ENCODE measurements around the gene GJC2.
"Not testable (repeated sequence)": the region's sequence is repeated elsewhere in the genome, so short reads cannot be mapped to it uniquely, and the experiment has no call there.

Gene GJC2

DNA sequence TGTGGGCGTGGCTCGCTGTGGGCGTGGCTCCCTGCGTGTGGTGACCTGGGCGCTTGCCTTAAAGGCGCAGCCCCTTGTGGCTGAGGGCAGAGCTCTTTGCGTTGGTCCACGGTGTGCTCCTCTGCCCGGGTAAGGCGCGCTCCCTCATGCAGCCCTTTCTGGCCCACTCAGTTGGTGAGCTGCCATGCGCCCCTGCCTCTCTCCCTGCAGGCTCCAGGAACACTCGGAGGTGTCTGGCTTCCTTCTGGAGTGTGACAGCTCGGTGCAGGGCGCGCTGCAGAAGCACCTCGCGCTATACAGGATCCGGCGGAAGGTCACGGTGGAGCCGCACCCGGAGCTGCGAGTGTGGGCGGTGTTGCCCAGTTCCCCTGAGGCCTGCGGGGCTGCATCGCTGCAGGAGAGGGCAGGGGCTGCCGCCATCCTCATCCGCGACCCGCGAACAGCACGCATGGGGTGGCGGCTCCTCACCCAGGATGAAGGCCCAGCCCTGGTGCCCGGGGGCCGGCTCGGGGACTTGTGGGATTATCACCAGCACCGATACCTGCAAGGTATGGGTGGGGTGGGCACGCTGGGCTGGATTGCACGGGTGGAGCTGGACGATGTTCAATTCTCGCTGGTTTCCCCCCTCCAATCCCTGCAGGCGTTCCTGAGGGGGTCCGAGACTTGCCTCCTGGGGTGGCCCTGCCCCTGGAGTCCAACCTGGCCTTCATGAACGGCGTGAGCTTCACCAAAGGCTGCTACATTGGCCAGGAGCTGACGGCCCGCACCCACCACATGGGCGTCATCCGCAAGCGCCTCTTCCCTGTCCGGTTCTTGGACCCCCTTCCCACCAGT lies 25.0 kb downstream of the GJC2 start:
- no peak for DNase-seq

DNA sequence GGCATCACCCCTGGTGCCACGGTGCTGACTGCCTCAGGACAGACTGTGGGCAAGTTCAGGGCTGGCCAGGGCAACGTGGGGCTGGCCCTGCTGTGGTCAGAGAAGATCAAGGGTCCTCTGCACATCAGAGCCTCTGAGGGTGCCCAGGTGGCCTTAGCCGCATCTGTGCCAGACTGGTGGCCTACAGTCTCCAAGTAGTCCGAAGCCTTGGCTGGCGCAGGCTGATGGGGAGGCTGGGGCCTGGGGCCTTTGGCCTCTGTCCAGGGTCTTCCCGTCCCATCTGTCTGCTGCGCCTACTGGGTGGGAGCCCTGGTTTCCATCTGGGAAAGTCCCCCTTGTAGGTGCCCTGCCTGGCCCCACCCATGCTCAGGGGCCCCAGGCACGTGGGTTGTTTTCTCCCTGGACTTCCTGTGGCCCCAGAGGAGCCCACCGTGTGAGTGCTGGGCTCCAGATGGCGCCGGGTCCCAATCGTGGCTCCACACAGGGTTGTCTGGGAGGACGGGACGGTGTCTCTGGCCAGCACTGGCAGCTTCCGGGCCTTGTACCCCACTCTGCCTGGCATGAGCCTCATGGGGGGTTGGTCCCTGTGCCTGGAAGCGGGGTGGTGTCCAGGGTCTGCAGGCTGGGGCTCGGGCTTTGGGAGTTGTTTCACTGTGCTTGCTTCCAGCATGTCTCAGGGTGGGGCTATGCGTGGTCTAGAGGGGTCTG lies 25.7 kb downstream of the GJC2 start:
- DNase-seq, result no peak

DNA sequence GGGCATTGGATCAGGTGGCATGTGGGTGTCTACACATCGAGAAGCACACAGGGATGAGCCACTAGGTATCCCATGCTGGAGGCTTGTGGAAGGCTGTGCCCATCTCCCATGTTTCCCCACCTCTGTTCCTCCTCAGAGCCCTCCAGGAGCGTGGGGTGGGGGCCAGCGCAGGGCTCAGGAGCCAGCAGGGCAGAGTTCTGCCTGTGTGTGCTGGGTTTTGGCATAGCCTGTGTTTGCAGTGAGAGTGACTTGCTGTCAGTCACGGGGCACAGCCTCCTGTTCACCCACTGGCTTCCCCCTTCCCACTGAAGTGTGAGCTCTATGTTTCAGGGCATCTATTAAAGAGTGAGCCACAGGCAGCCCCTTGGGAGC lies 26.3 kb downstream of the GJC2 start:
- no peak for DNase-seq

DNA sequence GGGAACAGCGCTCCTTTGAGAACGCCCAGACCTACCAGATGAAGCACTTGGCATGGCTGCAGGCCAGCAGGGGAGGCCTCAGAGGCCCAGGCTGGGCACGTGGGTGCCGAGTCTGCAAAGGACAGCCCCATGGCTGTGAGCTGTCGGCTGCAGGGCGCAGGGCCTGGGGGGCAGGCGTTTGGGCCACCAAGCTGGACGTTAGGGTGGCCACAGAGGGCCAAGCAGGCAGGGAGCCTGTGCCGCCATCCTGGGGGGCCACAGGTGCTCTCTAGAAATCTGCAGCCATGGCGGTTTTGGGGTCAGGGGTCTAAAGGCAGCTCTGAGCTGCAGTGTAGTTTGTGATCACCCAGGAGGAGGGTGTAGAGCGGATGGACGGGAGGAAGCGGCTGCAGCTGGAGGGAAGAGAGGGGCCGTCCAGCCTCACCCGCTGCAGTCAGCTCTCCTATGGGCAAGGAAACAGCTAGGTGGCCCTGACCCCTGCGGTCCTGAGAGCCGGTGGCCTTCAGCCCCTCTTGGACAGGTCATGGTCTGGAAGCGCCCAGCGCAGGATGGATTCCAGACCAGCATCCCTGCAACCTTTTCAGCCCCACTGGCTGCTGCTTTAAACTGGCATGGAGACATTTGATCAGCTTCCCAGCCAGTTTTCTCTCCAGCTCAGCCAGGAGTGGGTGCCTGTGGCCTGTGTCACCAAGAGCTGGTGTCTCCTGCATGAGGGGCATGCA lies 26.9 kb downstream of the GJC2 start:
- DNase-seq, result no peak

DNA sequence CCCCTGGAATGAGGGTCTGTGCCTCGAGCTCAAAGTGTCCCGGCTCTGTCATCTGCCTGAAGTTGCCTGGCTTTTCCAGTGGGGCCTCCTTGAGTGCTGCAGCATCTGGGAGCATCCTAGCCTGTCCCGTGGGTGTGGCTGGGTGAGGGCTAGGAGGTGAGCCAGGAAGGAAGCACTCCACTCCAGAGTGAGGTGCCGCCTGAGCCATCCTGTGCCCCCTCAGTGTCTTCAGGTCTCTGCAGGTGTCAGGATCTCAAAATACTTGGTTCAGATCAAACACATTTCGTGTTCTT lies 27.4 kb downstream of the GJC2 start:
- DNase-seq, result no peak

DNA sequence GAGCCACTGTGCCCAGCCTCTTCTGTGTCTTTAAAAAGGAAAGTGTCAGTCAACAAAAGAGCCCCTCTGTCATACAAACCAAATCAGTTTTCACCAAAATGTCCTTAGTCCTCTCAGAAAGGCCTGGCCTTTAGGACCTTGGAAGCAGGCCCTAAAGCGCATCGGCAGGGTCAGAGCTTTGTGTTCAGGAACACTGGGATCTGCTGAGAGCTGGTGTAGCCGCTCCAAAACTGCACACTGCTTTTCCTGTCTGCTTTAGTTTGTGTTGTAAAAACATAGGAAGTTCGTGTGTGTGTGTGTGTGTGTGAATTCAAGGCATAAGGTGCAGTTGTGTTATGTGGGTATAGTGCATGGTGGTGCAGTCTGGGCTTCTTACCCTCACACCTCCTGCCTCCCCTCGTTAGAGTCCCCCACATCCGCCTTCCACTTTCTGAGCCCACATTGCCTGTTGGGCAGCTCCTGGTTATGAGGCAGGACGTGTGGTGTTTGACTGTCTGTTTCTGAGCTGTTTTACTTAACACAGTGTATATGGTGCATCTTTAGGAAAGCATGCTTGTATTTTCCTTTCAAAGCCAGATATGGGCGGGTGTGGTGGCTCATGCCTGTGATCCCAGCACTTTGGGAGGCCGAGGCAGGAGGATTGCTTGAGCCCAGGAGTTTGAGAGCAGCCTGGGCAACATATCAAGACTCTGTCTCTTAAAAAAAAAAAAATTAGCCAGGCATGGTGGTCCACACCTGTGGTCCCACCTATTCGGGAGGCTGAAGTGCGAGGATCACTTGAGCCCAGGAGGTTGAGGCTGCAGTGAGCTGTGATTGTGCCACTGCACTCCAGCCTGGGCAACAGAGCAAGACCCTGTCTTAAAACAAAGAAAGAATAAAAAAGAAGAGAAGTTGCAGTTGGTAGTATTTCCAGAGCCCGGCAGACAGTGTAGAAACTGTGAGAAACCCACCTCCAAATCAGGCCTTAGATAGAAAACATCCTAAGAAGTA lies 28.3 kb downstream of the GJC2 start:
- DNase-seq, result no peak

DNA sequence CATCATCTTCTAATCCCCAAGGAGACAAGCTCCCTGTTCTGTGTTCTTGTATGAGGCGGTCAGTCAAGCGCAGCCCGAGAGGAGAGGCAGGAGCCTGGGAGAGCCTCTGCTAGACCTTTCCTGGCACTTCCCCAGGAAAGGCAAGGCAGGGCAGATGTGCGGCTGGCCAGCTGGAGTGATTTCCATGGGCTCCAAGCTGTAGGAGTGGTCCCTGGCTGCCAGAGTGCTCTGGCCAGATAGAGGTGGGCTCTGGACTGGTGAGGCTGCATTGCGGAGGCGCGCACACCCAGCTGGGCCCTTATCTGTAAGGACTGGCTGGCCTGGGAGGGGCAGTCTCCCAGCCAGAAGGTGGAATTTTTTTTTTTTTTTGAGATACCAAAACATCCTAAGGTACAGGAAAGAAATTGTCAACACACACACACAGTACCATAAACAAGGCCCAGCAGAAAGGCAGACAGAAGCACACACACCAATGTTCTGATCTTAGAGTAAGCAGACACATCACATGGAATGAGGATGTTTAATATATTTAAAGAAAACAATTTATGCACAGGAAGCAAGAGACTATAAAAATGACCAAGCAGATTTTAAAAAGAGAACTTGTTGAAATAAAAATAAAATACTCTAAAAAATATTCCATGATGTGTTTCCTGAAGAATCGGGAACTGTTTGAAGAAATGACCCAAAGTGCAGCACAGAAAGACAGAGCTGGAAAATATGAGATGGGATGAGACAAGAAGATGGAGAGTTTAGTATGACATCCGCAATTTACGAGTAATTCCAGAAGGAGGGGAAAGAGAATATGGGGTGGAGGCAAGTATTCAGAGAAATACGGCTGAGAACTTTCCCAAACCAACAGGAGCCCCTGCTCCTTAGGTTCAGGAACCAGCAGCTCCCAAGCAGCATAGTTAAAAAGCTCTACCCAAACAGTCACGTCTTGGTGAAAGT lies 29.3 kb downstream of the GJC2 start:
- DNase-seq, result no peak

DNA sequence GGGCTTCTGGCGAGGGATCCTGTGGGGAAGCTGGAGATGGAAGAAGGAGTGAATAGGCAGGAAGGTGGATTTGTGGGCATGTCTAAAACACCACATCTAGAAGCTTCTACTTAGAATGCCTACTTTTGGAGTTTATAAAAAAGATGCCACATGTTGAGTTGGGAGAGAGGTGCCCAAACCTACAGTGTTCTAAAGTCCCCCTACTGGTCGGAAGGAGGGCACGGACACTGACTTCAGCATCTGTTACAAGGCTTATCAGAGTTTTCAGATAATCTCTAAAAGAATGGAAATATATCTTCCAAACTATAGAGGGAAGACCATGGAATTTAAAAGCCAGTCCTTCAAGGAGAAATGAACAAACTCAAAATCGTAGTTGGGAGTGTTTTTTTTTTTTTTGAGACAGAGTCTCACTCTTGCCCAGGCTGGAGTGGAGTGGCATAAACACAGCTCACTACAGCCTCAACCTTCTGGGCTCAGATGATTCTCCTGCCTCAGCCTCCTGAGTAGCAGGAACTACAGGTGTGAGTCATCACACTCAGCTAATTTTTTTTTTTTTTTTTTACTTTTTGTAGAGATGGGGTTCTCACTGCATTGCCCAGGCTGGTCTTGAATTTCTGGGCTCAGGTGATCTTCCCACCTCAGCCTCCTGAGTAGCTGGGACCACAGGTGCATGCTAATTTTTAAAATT lies 30.7 kb downstream of the GJC2 start:
- DNase-seq, result no peak

DNA sequence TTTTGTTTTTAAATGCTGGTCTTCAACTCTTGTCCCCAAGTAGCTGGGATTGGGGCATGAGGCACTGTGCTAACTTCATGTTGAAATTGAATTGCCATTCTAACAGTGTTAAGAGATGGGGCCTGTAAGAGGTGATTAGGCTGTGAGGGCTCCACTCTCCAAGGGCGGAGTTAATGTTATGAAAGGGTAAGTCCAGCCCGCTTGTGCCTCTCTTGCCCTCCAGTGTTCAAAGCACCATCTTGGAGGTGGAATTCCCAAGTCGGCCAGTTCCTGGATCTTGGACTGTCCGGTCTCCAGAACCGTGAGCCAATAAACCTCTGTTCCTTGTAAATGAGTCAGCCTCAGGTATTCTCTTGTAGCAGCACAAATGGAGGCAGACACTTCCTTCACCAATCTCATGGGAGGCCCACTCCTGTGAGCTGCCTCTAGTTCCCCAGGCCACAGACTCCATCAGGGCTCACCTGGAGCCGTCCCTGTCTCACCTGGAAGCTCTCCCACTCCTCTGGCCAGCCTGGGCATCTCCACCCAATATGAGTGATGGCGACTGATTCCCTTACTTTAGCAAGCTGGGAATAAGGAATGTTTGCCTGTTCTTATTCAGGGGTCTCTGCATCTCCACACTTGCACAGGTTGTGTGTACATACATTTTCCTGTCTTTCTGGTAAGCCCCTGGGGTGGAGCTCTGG lies 31.4 kb downstream of the GJC2 start:
- DNase-seq, result no peak

DNA sequence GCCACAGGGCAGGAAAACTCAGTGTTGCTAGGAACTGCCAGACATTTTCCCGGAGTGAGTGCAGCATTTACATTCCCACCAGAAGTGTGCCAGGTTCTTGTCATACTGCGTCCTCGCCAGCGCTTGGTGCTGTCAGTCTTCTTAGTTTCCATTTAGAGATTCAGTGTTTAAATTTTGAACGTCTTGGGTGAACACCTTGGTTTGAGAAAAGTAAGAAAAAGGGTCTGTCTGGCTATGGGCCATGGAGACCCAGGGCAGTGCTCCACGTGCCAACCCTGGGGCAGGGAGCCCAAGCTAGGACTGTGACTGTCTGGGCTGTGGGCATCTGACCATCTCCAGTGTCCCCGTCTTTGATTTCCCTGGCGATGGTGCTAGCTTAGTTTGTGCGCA lies 31.9 kb downstream of the GJC2 start:
- DNase-seq, result no peak

DNA sequence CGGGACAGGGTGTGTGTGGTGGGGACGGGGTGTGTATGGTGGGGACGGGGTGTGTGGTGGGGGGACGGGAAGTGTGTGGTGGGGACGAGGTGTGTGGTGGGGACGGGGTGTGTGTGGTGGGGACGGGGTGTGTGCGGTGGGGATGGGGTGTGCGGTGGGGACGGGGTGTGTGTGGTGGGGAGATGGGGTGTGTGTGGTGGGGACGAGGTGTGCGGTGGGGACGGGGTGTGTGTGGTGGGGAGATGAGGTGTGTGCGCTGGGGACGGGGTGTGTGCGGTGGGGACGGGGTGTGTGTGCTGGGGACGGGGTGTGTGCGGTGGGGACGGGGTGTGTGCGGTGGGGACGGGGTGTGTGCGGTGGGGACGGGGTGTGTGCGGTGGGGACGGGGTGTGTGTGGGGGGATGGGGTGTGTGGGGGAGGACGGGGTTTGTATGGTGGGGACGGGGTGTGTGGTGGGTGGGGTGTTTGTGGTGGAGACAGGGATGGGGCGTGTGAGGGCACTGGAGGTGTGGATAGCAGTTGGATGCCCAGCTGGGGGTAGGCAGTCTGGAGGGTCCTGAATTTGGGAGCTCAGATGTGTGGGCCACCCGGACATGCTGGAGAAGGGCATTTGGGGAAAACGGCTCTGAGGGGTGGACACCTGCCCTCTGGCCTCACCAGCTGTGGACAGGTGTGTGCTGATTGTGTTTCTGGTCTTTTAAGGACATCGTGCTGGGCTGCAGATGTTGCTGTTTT lies 32.7 kb downstream of the GJC2 start:
- DNase-seq, result no peak

DNA sequence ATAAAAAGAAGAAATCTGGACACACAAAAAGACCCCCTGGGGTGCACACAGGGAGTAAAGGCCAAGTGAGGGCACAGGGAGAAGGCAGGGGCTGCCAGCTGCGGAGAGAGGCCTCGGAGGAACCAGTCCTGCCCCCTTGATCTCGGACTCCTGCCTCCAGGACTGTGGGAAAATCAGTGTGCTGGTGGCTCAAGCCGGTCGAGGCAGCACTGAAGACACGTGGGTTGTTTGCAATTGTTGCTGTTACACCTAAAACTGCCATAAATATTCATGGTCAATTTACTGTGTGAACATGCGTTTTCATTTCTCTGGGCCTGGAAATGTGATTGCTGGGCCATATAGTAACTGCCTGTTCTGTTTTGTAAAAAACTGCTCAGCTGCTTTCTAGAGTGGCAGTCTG lies 34.4 kb downstream of the GJC2 start:
- DNase-seq, result no peak

DNA sequence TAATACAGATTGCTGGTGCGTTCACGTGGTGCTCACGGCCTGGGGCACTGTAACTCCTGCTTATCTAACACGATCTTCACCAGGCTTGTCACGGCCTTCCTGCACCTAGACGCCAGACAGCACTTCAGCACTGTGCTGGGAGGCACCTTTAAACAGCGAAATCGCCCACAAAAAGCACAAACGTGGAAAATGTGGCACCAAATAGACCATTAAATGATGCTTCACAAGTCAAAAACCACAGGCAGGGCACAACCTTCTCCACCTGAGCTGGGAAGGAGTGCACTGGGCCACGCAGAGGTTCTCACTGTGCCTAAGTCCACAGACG lies 35.9 kb downstream of the GJC2 start:
- DNase-seq, result no peak

DNA sequence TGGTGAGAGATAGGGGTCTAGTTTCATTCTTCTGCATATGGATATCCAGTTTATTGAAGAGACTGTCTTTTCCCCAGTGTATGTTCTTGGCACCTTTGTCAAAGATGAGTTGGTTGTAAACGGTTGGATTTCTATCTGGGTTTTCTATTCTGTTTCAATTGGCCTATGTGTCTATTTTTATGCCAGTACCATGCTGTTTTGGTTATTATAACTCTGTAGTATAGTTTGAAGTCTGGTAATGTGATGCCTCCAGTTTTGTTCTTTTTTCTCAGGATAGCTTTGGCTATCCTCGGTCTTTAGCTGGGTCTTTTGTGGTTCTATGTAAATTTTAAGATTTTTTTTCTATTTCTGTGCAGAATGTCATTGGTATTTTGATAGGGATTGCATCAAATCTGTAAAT lies 38.5 kb downstream of the GJC2 start:
- DNase-seq, result not testable (repeated sequence)

DNA sequence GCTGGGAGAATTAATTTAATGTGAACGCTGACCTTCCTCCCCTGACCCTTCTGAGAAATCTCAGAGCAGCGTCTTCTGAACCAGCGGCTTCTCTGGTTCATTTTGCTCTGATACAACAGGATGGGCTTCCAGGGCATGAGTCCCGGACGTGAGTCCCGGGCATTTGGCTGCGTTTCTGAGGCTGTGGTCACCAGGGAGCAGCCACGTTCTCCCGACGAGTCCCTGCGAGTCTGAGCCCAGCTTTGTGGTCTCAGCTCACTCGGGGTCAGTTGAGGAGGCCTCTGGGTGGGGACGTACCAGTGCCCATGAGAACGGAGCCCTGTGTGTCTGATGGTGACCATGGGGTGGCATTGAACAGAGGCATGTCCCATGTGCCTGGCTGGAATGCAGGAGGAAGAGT lies 40.5 kb downstream of the GJC2 start:
- DNase-seq, result no peak

DNA sequence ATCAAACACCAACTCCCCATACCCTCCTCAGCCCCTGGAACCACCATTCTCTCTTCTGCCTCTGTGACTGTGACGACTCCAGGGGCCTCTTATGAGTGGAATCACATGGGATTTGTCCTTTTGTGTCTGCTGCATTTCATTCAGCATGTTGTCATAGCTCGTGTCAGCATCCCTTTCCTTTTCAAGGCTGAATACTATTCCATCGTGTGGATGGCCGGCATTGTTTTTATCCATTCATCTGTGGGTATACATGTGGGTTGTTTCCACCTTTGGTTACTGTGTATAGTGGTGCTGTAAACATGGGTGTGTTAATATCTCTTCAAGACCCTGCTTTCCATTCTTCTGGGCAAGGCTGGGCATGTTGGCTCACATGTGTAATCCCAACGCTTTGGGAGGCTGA lies 41.0 kb downstream of the GJC2 start:
- DNase-seq, result no peak

DNA sequence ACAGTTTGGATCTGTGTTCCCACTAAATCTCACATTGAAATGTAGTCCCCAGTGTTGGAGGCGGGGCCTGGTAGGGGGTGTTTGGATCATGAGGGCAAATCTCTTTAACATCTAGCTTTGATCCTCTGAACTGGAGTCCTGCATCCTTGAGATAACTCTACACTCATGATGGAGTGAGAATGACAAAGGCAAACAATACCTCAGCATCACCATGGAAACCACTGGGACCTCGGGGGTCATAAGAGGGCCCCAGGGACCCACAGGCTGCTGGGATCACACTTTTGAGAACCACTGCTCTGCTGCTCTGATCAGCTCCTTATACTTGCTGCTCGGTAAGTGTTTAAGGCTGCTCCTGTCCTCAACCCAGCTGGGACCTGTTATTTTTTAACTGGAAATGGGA lies 44.7 kb downstream of the GJC2 start:
- DNase-seq, result no peak

DNA sequence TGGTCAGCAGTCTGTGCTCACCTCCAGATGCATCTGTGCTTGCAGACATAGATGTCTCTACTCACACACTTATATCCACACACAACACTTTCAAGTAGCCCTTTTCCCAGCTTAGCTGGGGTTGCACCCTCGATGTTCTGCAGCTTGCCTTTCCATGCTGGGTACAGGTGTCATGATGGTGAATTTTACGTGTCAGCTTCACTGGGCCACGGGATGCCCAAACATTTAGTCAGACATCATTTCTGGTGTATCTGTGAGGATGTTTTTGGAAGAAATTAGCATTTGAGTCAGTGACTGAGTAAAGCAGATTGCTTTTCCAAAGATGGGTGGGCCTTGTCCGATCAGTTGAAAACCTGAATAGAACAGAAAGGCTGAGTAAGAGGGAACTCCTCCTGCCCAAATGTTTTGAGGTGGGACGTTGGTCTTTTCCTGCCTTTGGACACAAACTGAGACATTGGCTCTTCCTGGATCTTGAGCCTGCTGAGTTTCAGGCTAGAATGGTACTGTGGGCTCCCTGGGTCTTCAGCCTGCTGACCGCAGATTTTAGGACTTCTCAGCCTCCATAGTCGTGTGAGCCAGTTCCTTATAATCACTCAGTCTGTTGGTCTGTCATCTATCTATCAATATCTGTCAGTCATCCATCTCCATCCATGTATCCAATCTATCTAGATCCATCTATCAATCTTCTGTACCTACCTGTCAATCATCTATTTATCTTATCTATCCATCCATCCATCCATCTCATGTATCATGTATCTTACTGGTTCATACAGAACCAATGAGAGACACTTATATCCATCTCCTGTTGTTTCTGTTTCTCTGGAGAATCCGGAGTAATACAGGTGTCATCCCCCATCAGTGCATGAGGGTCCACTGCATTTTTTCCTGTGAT lies 45.4 kb downstream of the GJC2 start:
- DNase-seq, result no peak

Data from NCI-H2107 (cell line).